SH-SY5Y (cell line): ENCODE results near the gene LITAFD.

Experiments
- GATA2 ChIP-seq: IDR thresholded peaks from 2 replicates; pipeline ENCODE4 v1.6.1; 2011; ENCODE audit warnings: mild to moderate bottlenecking, low read depth, low read length
- GATA3 ChIP-seq: IDR thresholded peaks from 2 replicates; pipeline ENCODE4 v1.6.1; 2011; ENCODE audit warnings: low read depth, mild to moderate bottlenecking, low read length, moderate library complexity

DNA sequence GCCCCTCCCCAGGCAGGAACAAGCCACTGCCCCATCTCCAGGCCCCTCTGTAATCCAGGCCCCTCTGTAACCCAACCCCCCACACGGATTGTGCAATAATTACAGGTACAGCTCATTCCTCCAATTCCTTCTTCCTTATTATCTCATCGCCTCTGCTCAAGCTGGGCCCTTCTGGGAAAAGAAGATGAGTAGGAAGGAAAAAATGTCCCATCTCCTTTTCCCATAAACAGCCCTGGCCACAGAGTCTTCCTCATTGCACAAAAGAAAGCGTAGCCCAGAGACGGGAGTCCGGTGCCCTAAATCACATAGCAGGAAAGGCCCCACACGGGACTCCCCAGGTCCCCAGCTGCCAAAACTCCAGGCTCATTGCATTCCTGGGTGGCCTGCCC, 3.6 kb upstream of the LITAFD start:
- TF ChIP-seq GATA3 (no peak), GATA2 (no peak)
